ENCODE results near the gene TMCO5A.

DNA sequence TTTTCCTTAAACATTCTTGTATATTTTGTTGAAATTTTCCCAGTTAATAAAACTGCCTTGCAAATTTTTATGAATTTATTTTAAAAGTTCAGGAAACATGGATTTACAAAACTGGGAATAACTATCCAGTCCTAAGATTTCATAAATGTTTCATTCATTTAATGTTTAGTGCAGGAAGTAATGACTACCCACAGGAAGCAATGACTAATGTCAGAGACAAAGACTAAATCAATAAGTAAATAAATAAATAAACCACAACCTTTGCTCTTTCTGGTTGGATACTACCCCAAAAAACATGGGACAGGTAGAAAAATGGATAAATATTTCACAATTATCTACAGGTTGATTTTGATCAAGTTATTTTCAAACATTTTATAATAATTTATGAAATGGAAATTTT, 48.8 kb upstream of the TMCO5A start:
- no peak for TF ChIP-seq POLR2A (IDR thresholded peaks at IDR 0.05)
- TF ChIP-seq, protein P1, sequence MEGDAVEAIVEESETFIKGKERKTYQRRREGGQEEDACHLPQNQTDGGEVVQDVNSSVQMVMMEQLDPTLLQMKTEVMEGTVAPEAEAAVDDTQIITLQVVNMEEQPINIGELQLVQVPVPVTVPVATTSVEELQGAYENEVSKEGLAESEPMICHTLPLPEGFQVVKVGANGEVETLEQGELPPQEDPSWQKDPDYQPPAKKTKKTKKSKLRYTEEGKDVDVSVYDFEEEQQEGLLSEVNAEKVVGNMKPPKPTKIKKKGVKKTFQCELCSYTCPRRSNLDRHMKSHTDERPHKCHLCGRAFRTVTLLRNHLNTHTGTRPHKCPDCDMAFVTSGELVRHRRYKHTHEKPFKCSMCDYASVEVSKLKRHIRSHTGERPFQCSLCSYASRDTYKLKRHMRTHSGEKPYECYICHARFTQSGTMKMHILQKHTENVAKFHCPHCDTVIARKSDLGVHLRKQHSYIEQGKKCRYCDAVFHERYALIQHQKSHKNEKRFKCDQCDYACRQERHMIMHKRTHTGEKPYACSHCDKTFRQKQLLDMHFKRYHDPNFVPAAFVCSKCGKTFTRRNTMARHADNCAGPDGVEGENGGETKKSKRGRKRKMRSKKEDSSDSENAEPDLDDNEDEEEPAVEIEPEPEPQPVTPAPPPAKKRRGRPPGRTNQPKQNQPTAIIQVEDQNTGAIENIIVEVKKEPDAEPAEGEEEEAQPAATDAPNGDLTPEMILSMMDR (IDR thresholded peaks at IDR 0.05): no peak
